ENCODE measurements around the gene SLAMF9.

Gene SLAMF9

DNA sequence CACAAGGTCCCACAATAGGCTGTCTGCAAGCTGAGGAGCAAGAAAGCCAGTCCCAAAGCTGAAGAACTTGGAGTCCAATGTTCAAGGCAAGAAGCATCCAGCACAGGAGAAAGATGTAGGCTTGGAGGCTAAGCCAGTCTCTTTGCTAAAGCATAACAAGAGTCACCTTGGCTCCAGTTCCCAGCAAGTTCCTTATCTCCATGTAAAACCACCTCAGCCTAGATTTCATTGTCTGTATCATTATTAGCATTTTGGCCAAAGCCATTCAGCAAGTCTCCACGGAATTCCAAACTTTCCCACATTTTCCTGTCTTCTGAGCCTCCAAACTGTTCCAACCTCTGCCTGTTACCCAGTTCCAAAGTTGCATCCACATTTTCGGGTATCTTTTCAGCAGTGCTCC is 40.9 kb upstream of the SLAMF9 start:
- TF ChIP-seq, protein P1, sequence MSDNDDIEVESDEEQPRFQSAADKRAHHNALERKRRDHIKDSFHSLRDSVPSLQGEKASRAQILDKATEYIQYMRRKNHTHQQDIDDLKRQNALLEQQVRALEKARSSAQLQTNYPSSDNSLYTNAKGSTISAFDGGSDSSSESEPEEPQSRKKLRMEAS (IDR thresholded peaks at IDR 0.05), result no peak
- TF ChIP-seq CREB1 (IDR thresholded peaks at IDR 0.05; ENCODE audit: low read depth) (no peak), EP300 (IDR thresholded peaks at IDR 0.05; ENCODE audit: borderline replicate concordance) (no peak), ZBTB7A (IDR thresholded peaks at IDR 0.05; ENCODE audit: low read depth) (no peak), RAD21 (IDR thresholded peaks at IDR 0.05; ENCODE audit: low read depth) (no peak), FOXM1 (IDR thresholded peaks at IDR 0.05; ENCODE audit: borderline replicate concordance, low read depth) (no peak), EGR1 (IDR thresholded peaks at IDR 0.05) (no peak), TCF12 (IDR thresholded peaks at IDR 0.05; ENCODE audit: low read depth) (no peak), NFIC (IDR thresholded peaks at IDR 0.05) (no peak), TEAD4 (IDR thresholded peaks at IDR 0.05) (no peak), YY1 (IDR thresholded peaks at IDR 0.05; ENCODE audit: low read depth) (no peak), TAF1 (IDR thresholded peaks at IDR 0.05; ENCODE audit: low read depth) (no peak), CEBPB (IDR thresholded peaks at IDR 0.05) (no peak)
- TF ChIP-seq, protein P2, sequence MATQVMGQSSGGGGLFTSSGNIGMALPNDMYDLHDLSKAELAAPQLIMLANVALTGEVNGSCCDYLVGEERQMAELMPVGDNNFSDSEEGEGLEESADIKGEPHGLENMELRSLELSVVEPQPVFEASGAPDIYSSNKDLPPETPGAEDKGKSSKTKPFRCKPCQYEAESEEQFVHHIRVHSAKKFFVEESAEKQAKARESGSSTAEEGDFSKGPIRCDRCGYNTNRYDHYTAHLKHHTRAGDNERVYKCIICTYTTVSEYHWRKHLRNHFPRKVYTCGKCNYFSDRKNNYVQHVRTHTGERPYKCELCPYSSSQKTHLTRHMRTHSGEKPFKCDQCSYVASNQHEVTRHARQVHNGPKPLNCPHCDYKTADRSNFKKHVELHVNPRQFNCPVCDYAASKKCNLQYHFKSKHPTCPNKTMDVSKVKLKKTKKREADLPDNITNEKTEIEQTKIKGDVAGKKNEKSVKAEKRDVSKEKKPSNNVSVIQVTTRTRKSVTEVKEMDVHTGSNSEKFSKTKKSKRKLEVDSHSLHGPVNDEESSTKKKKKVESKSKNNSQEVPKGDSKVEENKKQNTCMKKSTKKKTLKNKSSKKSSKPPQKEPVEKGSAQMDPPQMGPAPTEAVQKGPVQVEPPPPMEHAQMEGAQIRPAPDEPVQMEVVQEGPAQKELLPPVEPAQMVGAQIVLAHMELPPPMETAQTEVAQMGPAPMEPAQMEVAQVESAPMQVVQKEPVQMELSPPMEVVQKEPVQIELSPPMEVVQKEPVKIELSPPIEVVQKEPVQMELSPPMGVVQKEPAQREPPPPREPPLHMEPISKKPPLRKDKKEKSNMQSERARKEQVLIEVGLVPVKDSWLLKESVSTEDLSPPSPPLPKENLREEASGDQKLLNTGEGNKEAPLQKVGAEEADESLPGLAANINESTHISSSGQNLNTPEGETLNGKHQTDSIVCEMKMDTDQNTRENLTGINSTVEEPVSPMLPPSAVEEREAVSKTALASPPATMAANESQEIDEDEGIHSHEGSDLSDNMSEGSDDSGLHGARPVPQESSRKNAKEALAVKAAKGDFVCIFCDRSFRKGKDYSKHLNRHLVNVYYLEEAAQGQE (IDR thresholded peaks at IDR 0.05; ENCODE audit: low read depth), result no peak
- TF ChIP-seq, protein P3, sequence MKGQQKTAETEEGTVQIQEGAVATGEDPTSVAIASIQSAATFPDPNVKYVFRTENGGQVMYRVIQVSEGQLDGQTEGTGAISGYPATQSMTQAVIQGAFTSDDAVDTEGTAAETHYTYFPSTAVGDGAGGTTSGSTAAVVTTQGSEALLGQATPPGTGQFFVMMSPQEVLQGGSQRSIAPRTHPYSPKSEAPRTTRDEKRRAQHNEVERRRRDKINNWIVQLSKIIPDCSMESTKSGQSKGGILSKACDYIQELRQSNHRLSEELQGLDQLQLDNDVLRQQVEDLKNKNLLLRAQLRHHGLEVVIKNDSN (IDR thresholded peaks at IDR 0.05), result no peak

DNA sequence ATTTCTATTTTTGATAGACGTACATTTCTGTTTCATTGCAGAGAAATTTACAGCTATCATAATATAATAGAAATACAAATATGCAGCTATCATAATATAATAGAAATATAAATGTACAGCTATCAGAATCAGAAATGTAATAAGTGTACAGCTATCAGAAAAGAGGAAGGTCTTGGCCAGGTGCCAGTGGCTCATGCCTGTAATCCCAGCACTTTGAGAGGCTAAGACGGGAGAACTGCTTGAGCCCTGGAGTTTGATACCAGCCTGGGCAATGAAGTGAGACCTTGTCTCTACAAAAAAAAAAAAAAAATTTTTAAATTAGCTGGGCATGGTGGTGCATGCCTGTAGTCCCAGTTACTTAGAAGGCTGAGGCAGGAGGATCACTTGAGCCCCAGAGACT is 39.9 kb upstream of the SLAMF9 start:
- TF ChIP-seq CEBPB (IDR thresholded peaks at IDR 0.05) (no peak), TAF1 (IDR thresholded peaks at IDR 0.05; ENCODE audit: low read depth) (no peak), EP300 (IDR thresholded peaks at IDR 0.05; ENCODE audit: borderline replicate concordance) (no peak), CREB1 (IDR thresholded peaks at IDR 0.05; ENCODE audit: low read depth) (no peak), YY1 (IDR thresholded peaks at IDR 0.05; ENCODE audit: low read depth) (no peak), NFIC (IDR thresholded peaks at IDR 0.05) (no peak), RAD21 (IDR thresholded peaks at IDR 0.05; ENCODE audit: low read depth) (no peak), TCF12 (IDR thresholded peaks at IDR 0.05; ENCODE audit: low read depth) (no peak), ZBTB7A (IDR thresholded peaks at IDR 0.05; ENCODE audit: low read depth) (no peak)
- TF ChIP-seq, protein P3 (IDR thresholded peaks at IDR 0.05), result no peak
- TF ChIP-seq, protein P1 (IDR thresholded peaks at IDR 0.05), result no peak
- TF ChIP-seq, protein P2 (IDR thresholded peaks at IDR 0.05; ENCODE audit: low read depth), result no peak

DNA sequence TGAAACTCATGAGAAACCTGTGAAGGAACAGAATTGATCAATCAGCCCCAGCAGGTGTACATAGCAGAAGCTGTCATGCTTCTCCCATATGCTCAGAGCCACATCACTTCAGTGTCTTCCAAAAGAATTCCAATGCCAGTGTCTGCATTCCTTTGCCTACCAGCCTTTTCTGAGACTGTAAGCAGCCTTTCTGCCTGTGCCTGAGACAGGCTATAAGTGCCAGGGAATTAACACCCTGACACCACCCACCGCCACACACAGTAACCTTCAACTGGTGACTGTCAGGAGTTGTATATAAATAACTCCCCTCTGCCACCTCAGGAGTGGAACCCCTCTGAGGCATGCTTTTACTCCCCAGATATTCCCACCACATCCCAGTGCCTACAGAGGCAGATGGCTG is 38.1 kb upstream of the SLAMF9 start:
- TF ChIP-seq, protein P3 (IDR thresholded peaks at IDR 0.05), result no peak
- TF ChIP-seq YY1 (IDR thresholded peaks at IDR 0.05; ENCODE audit: low read depth) (no peak), TCF12 (IDR thresholded peaks at IDR 0.05; ENCODE audit: low read depth) (no peak), FOXM1 (IDR thresholded peaks at IDR 0.05; ENCODE audit: borderline replicate concordance, low read depth) (no peak), RAD21 (IDR thresholded peaks at IDR 0.05; ENCODE audit: low read depth) (no peak), TEAD4 (IDR thresholded peaks at IDR 0.05) (no peak), NFIC (IDR thresholded peaks at IDR 0.05) (no peak)
- TF ChIP-seq, protein P1 (IDR thresholded peaks at IDR 0.05), result no peak

DNA sequence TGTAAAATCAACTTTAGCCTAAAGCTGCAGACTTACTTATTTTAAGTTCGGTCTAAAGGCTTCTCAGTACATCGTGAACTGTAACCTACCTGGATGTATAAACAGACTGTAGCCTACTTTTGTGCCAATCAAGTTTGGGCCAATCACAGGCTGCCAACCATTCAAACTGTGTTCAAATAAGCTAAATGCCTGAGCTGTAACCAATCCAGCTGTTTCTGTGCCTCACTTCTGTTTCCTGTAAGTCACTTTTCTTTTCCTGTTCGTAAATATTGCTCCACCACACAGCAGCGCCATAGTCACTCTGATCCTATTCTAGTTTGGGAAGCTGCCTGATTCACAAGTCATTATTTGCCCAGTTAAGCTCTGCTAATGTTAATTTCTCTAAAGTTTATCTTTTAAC is 37.5 kb upstream of the SLAMF9 start:
- no peak for TF ChIP-seq YY1 (IDR thresholded peaks at IDR 0.05; ENCODE audit: low read depth)
- TF ChIP-seq CREB1 (IDR thresholded peaks at IDR 0.05; ENCODE audit: low read depth), result no peak
- no peak for TF ChIP-seq TCF12 (IDR thresholded peaks at IDR 0.05; ENCODE audit: low read depth)
- TF ChIP-seq FOXM1 (IDR thresholded peaks at IDR 0.05; ENCODE audit: borderline replicate concordance, low read depth), result no peak
- TF ChIP-seq CEBPB (IDR thresholded peaks at IDR 0.05), result no peak
- TF ChIP-seq RAD21 (IDR thresholded peaks at IDR 0.05; ENCODE audit: low read depth), result no peak
- TF ChIP-seq EP300 (IDR thresholded peaks at IDR 0.05; ENCODE audit: borderline replicate concordance), result no peak
- no peak for TF ChIP-seq TAF1 (IDR thresholded peaks at IDR 0.05; ENCODE audit: low read depth)
- TF ChIP-seq NFIC (IDR thresholded peaks at IDR 0.05), result no peak
- no peak for TF ChIP-seq ZBTB7A (IDR thresholded peaks at IDR 0.05; ENCODE audit: low read depth)
- TF ChIP-seq TEAD4 (IDR thresholded peaks at IDR 0.05), result no peak
- TF ChIP-seq, protein P3 (IDR thresholded peaks at IDR 0.05), result no peak
- TF ChIP-seq EGR1 (IDR thresholded peaks at IDR 0.05), result no peak
- TF ChIP-seq, protein P2 (IDR thresholded peaks at IDR 0.05; ENCODE audit: low read depth), result no peak

Data from Ishikawa (cell line).